NCI-H146 (cell line): ENCODE results near the gene TIMM21.

Experiments used
- DNase-seq: peaks from one replicate; lab custom pipeline; 2025; lab: John Stamatoyannopoulos, UW

Gene TIMM21

GRCh38 chr18:74147491-74147778 is 888 bp upstream of the TIMM21 start:
- DNase-seq = no peak

DNA sequence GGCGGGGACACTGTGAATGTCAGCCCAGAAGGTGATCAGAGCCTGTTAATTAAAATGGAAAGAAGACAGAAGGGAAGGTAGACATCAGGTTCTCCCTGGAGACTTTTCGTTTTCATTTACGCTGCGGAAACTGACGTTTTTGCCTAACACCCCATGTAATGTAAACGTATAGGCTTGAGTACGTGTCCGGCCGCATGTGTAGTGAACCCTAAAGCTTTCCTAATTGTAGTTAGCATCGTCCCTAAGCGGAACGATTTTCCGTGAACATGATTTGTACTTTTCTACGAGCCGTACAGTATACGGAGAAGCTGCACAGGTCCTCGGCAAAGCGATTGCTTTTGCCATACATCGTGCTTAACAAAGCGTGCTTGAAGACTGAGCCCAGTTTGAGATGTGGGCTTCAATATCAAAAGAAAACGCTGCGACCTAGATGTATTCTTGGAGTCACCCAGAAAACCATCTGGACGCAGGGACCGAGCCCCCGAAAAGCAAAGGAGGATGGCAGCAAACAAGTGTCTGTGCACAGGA is 284 bp downstream of the TIMM21 start:
- DNase-seq = no peak

- no peak for DNase-seq
These were observed 1.6 kb downstream of the TIMM21 start for GRCh38 chr18:74149878-74150277.

DNA sequence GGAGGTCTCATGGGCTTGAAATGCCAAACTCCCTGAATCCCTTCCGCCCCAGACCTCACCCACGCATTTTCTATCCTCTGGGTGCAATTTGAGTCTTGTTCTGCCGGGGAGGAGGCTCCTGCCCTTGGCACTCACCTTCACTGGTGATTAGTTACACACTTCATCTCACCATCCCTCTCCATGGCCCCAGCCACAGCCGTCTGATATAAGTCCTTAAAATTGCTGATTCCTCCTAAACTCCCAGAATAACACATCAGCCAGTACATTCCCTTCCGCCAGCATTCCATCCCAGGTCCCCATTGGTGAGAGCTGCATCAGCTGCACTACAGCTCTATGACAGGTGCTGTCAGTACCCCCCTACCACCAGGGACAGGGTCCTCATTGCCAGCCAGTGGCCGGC is 3.9 kb downstream of the TIMM21 start:
- no peak for DNase-seq

GRCh38 chr18:74152857-74153256 is 4.5 kb downstream of the TIMM21 start:
- DNase-seq = no peak

GRCh38 chr18:74153377-74153776 is 5.1 kb downstream of the TIMM21 start:
- no peak for DNase-seq

GRCh38 chr18:74153793-74154192 is 5.5 kb downstream of the TIMM21 start:
- no peak for DNase-seq

DNA sequence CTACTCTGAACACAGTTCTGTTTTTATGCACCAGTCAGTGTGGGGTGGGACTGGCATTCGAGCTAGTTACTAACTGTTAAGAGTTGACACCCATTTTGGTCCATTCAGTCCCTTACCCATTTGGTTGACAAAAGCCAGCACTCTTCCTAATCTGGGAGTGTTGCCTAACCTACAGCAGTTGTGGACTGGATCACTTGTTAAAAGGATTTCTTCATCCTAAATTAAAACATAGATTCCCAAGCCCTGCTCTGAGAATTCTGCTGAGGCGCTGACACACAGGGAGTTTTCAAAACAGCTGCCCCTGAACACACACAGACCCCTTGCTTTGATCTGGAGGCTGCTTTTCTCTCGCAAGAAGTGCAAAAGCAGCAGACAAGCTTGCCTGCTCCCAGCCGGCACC is 6.4 kb downstream of the TIMM21 start:
- DNase-seq = no peak

DNA sequence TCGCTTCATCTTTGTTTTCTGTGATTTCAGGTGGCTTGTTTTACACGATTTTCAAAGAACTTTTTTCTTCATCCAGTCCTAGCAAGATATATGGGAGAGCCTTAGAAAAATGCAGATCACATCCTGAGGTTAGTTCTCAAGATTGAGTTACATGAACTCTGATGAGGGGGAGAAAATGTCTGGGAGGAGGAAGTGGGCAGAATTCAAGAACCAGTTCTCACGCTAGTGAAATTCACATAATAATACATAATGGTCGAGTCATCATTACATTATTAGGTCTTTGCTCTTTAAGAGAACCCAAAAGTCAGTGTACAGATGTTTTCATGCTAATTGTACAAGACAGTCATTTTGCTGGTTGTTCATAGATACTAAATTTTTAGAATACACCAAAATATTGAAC is 7.0 kb downstream of the TIMM21 start:
- DNase-seq = no peak

DNA sequence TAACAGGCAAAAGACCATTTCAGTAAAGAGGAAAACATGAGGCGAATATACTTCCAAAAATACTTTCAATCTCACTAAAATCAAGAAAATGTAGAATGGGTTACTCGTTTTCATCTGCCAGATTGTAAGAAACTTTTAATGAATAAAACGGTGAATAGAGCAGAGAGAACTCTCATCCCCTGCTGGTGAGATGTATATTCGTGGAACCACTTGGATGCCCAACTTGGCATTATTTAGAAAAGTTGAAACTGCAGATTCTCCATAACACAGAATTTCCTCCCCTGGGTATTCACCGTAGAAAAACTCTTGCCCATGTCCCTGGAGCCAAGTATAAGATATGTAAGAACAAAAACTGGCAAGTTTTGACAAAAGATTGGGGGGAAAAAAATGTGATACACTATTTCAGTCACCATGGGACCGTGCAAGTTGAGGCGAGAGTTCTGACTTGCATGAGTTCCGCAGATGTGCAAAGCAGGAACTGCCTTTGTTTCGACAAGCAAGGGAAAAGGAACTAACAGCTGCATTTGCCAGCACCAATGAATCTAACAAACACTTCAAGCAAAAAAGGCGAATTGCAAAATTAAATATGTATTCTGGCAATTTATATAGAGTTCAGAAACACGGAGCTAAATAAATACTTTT is 14.8 kb downstream of the TIMM21 start:
- no peak for DNase-seq

DNA sequence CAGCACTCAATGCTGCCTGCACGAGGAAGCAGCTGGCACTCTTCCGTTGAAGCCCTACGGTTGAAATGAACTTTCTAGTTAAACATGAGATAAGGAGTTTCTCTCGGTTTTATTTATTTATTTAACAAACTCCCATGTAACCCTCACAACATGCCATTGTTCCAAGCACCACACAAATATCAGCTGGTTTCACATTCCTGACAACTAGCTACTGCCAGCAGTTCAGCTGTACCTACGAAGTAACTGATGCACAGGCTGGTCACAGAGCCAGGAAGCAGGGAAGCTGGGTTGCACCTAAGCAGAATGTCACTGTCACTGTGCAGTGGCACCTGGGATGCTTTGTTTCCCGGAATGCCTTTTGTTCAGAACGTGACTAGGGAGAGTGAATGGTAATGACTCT is 18.1 kb downstream of the TIMM21 start:
- peak; percentile 45 for DNase-seq

DNA sequence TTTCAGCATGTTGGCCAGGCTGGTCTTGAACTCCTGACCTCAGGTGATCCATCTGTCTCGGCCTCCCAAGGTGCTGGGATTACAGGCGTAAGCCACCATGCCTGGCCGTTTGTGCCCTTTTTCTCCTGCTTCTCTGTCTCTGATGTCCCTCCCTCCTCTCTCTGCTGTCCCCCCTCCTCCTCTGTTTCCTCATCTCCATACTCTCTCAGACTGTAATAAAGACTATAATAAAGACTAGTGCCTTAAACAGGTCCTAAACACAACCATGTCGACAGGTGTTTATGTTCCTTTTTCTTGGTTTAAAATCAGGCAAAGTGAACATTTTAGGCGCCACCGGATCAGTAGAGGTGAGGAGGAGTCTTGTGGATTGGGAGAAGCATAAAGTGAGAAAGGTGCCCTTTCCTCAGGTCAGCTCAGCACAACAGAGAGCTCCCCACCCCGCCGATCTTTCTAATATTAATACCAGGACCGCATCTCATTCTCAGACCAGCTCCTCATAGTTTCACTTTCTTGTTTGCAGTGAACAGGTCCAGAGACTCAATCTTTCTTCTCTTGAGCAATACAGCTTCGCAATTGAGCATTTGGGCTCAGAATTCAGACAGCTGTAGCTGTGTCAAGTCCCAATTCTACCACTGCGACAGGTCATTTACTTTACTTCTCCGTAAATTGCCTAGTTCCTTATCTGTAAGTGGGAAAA is 23.7 kb downstream of the TIMM21 start:
- DNase-seq = no peak

GRCh38 chr18:74172697-74173433 is 24.5 kb downstream of the TIMM21 start:
- peak; percentile 67 for DNase-seq

DNA sequence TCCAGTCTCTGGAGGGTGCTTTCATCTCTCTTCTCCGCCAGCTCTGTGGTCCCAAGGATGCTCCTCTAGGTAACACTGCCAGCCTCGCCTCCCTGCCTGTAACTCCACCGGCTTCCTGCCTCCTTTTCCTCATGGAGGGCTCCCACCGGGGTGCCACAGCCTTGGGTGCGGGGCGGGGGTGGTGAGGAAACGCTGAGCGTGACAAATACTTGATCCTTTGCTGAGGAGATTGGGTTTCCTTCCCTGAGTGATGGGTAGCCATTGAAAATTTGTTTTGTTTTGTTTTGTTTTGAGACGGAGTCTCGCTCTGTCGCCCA is 25.1 kb downstream of the TIMM21 start:
- DNase-seq = peak; percentile 35

DNA sequence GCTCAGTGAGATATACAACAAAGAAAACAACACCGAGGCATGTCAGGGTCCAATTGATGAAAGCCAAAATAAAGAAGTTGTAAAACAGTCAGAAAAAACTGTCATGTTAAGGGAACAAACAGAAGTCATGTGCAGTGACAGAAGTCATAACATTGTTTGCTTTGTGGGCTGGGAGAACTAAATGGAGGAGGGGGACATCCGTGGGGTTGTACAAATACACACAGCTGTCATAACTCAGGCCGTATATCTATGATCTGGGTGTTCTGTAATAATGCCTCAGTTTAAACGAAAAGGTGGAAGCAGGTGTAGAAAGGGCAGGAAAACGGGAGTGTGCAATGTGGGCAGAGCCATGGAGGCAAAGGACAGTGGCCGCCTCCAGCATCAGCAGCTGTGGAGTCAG is 27.3 kb downstream of the TIMM21 start:
- peak; percentile 85 for DNase-seq

DNA sequence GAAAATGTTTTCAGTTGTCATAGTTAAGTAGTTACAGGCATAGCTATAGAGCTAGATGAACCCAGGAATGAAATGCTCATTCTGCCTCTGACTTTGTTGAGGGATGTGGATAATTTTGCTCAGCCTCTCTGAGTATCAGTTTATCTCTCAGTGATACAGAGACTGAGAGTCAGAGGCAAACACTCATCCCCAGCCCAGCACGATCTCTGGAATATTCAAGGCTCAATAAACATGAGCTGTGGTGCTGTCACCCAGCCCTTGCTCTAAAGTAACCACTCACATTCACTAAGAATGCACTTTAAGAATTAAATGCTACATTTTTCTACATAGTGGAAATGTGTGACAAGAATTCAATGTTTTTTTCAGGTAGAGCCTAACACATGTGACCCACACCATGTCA is 30.6 kb downstream of the TIMM21 start:
- no peak for DNase-seq

- DNase-seq = no peak
These were observed 31.4 kb downstream of the TIMM21 start for GRCh38 chr18:74179623-74180199.

- DNase-seq = no peak
These were observed 34.0 kb downstream of the TIMM21 start for GRCh38 chr18:74182335-74182734.

DNA sequence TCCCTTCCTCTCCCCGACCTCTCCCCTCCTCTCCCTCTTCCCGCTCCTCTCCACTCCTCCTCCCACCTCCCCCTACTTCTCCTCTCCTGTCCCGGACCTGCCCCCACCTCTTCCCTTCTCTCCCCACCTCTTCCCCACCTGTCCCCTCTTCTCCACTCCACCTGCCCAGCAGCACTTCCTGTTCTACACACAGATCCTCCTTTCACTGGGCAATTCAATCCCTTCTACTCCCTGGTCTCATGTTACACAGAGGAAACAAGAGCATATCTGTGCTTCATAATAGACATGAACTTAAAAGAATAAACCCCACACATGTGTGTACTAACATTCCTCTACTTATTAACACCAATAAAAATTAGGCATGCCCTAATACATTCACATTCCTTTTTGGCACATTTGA is 34.8 kb downstream of the TIMM21 start:
- DNase-seq = peak; percentile 94

DNA sequence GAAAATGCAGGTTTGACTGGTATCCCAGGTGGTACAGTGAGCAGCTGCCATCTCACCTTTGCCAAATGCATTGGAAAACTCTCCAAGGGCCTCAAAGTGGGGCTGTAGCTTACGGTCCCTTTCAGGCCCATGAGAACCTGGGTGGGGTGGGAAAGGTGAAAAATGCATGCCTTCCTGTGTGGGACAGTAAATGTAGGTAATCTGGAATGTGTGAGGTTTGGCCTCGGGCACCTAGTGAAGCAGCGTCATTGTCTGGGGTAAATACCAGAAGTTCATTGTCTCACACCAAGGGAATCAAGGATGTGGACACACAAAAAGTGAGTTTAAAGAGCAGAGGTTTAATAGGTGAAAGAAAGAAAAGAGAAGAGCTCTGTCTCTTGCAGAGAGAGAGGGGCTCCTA is 36.6 kb downstream of the TIMM21 start:
- DNase-seq = no peak

GRCh38 chr18:74185860-74186259 is 37.5 kb downstream of the TIMM21 start:
- DNase-seq = no peak

DNA sequence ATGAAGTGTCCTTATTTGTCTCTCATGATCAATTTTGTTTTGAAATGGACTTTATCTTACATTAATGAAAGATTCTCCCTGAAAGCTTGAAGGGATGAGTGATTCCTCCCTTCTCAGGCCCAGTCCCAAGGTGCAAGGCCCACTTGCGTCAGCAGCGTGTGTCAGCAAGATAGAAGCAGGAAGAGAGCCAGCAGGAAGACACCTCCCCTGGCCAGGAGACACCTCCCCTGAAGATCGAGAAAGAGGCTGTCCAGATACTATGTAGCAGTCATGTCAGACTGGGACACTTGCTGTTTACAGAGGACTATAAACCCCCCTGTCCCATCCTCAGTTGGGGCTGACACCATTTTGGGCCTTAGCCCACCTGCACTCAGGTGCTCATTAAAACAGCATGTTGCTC is 38.3 kb downstream of the TIMM21 start:
- DNase-seq = no peak

DNA sequence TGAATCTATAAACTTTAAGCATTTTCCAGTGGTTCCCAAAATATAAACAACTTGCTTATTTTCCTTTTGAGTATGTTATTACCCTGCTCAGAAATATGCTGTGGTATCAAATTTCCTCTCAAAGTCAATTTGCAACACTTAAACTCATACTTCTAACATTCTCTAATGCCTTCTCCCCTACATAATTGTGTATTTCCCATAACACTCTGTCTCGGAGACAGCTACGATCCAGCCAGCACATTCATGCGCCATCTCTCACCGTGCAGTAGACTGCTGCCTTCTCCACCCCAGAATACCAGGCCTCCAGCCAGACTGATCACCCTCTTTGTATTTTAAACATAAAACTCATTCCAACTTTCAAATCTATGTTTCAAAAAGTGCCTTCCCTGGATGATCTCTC is 41.8 kb downstream of the TIMM21 start:
- no peak for DNase-seq
